AG09309 (cell line): ENCODE measurements around the gene SYT8.

Source experiments
- DNase-seq: peaks from one replicate; pipeline ENCODE4 v3.0.0-alpha.2; 2010; ENCODE audit warnings: low read depth
- H3K4me3 ChIP-seq: 2 replicates; pipeline ENCODE4 v1.5.1; 2011; ENCODE audit warnings: mild to moderate bottlenecking, low read depth, low read length, moderate library complexity; ENCODE audit not compliant: control insufficient read depth
- CTCF ChIP-seq: IDR thresholded peaks from 2 replicates; pipeline ENCODE4 v1.5.1; 2011; ENCODE audit warnings: mild to moderate bottlenecking, low read depth, low read length, inconsistent platforms; ENCODE audit not compliant: insufficient read depth, control insufficient read depth; ENCODE audit errors: missing control alignments

The SYT8 gene

GRCh38 chr11:1856306-1857005 lies 21.7 kb downstream of the SYT8 start:
- no peak for TF ChIP-seq CTCF
- DNase-seq, result no peak
- no peak overlapping the region for H3K4me3 ChIP-seq

GRCh38 chr11:1857064-1857463 lies 22.3 kb downstream of the SYT8 start:
- TF ChIP-seq CTCF, result no peak
- no peak for DNase-seq
- no peak overlapping the region for H3K4me3 ChIP-seq

GRCh38 chr11:1858154-1858553 lies 23.4 kb downstream of the SYT8 start:
- H3K4me3 ChIP-seq, result no peak overlapping the region
- no peak for TF ChIP-seq CTCF
- no peak for DNase-seq

- H3K4me3 ChIP-seq, result no peak overlapping the region
- TF ChIP-seq CTCF, result no peak
- DNase-seq, result no peak
These were observed 23.8 kb downstream of the SYT8 start for GRCh38 chr11:1858576-1858975.

GRCh38 chr11:1859004-1859403 lies 24.2 kb downstream of the SYT8 start:
- no peak overlapping the region for H3K4me3 ChIP-seq
- TF ChIP-seq CTCF, result no peak
- DNase-seq, result no peak

GRCh38 chr11:1860108-1860507 lies 25.3 kb downstream of the SYT8 start:
- DNase-seq, result no peak
- TF ChIP-seq CTCF, result no peak

More at GRCh38 chr11:1860108-1860507, 25.3 kb downstream of the SYT8 start:
- H3K4me3 ChIP-seq, result no peak overlapping the region
